Measurements from ENCODE around the gene POLN.
A peak's percentile ranks its signal among the peaks of the same experiment; 100 is the strongest.

POLN gene

GRCh38 chr4:2241410-2242353 lies at the start of gene POLN, which contains the start of gene HAUS3:
TSS of gene POLN (minus strand) at chr4:2242121. CDS start at chr4:2229231, 12,890 bp downstream.
TSS of gene HAUS3 (minus strand) at chr4:2242121. CDS start at chr4:2240946, 1,175 bp downstream.
- peak; percentile 100 for DNase-seq (ENCODE audit: low spot score)

- DNase-seq (ENCODE audit: low spot score): no peak
These were observed 49.2 kb upstream of the POLN start for GRCh38 chr4:2290974-2291704.

- no peak for DNase-seq (ENCODE audit: low spot score)
These were observed 48.6 kb upstream of the POLN start for GRCh38 chr4:2290488-2290887.

GRCh38 chr4:2289955-2290333 lies 48.0 kb upstream of the POLN start:
- DNase-seq (ENCODE audit: low spot score): no peak

- no peak for DNase-seq (ENCODE audit: low spot score)
These were observed 47.5 kb upstream of the POLN start for GRCh38 chr4:2289311-2289954.

- no peak for DNase-seq (ENCODE audit: low spot score)
These were observed 46.2 kb upstream of the POLN start for GRCh38 chr4:2288051-2288541.

- DNase-seq (ENCODE audit: low spot score): no peak
These were observed 45.6 kb upstream of the POLN start for GRCh38 chr4:2287594-2287915.

GRCh38 chr4:2286904-2287593 lies 45.1 kb upstream of the POLN start:
- no peak for DNase-seq (ENCODE audit: low spot score)

GRCh38 chr4:2285613-2286381 lies 43.9 kb upstream of the POLN start:
- DNase-seq (ENCODE audit: low spot score): no peak

- peak; percentile 78 for DNase-seq (ENCODE audit: low spot score)
These were observed 43.2 kb upstream of the POLN start for GRCh38 chr4:2284934-2285612.

GRCh38 chr4:2284161-2284933 lies 42.4 kb upstream of the POLN start:
- no peak for DNase-seq (ENCODE audit: low spot score)

- DNase-seq (ENCODE audit: low spot score): no peak
These were observed 41.3 kb upstream of the POLN start for GRCh38 chr4:2283199-2283711.

- no peak for DNase-seq (ENCODE audit: low spot score)
These were observed 39.8 kb upstream of the POLN start for GRCh38 chr4:2281575-2282343.

GRCh38 chr4:2280531-2281300 lies 38.8 kb upstream of the POLN start:
- DNase-seq (ENCODE audit: low spot score): no peak

GRCh38 chr4:2277956-2278355 lies 36.0 kb upstream of the POLN start:
- DNase-seq (ENCODE audit: low spot score): no peak

- DNase-seq (ENCODE audit: low spot score): no peak
These were observed 34.8 kb upstream of the POLN start for GRCh38 chr4:2276581-2277325.

Data from AG08396 (cell line).